HG03442 (cell line): ENCODE measurements around the gene ARPP19.
A peak's percentile ranks its signal among the peaks of the same experiment; 100 is the strongest.
"Not testable (repeated sequence)": the region's sequence is repeated elsewhere in the genome, so short reads cannot be mapped to it uniquely, and the experiment has no call there.

Experiments
- ATAC-seq: cut with Tn5 transposase; IDR thresholded peaks from one replicate; pipeline ENCODE4 v1.9.1; 2021; ENCODE audit warnings: mild to moderate bottlenecking, moderate library complexity; ENCODE audit not compliant: unreplicated experiment

The ARPP19 gene

DNA sequence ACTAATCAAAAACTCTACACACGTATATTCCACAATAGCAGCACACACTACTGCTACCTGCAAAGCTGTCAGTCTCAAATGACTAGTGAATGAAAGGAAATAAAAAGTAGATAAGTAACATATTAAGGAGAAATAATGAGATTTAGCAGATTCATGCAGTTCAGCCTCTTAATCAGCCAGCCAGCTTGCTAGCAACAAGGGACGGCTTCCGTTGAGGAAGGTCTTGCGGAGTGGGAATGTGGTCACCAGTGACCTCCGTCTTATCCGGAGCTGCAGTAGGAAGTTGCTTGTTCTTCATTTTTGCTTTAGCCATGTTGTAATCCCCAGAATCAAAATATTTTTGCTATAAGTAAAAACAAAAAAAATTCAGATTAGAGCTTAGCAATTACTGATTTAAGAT is 17.1 kb downstream of the ARPP19 start:
- no peak for ATAC-seq

DNA sequence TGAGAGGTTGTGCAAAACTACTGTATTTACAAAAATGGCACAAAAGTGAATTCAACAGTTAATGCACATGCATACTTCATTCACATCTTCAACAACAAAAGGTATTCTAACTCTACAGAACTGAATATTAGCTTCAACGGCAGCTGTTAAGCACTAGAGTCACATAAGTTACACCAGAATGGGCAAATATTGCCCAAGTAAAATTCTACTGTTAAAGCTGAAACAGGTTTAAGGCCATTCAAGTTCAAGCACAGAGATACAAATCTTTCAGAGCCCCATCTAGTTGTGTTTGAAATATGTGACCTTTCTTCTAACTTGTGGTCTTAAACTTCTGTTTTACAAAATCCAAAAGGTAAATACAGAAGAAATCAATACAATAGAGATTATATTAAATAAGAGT is 17.6 kb downstream of the ARPP19 start:
- ATAC-seq: not testable (repeated sequence)

- ATAC-seq: no peak
These were observed 22.6 kb downstream of the ARPP19 start for GRCh38 chr15:52546031-52546751.

DNA sequence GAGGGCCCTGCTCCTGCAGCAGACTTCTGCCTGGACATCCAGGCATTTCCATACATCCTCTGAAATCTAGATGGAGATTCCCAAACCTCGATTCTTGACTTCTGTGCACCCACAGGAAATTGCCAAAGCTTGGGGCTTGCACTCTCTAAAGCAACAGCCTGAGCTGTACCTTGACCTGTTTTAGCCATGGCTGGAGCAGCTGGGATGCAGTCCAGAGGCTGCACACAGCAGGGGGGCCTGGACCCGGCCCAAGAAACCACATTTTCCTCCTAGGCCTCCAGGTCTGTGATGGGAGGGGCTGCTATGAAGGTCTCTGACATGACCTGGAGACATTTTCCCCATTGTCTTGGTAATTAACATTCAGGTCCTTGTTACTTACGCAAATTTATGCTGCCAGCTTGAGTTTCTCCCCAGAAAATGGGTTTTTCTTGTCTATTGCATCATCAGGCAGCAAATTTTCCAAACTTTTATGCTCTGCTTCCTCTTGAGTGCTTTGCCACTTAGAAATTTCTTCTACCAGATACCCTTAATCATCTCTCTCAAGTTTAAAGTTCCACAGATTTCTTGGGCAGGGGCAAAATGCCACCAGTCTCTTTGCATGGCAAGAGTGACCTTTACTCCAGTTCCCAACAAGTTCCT is 28.3 kb downstream of the ARPP19 start:
- no peak for ATAC-seq

DNA sequence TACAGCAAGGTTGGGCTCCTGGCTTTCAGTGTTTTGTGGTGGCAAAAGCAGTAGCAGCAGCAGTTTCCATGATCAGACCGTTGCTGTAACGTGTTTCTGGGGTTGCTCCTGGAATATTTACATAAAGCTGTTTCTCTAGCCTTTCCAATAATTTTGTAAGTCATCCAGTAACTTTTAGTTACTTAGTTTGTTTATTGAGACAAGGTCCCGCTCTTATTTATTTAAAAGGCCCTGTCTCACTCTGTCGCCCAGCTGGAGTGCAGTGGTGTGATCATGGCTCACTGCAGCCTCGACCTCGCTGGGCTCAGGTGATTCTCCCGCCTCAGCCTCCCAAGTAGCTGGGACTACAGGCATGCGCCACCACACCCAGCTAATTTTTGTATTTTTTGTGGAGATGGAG is 31.4 kb downstream of the ARPP19 start:
- no peak for ATAC-seq

- ATAC-seq: no peak
These were observed 36.4 kb downstream of the ARPP19 start for GRCh38 chr15:52532427-52532826.

DNA sequence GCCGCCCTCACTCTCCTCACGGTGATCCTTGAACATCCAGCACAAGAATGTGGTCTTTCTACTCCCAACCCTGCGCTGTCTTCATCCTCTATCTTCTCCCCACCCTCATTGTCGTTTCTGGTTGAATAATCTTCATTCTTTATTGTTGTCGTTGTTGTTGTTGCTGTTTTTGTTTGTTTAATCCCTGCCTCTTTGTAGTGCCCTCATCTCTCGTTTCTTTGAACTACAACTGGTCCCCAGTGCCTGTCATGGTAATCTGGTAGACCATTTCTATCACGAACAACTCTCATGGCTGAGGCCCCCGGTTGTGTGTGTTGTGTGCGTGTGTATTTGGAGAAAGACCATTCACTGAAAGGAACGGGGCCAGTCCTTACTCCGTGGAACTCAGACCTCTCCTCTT is 38.9 kb downstream of the ARPP19 start:
- ATAC-seq: no peak

GRCh38 chr15:52529341-52529924 is 39.4 kb downstream of the ARPP19 start:
- no peak for ATAC-seq

- peak; percentile 82 for ATAC-seq
These were observed 40.1 kb downstream of the ARPP19 start, which contains the start of gene MYO5A for GRCh38 chr15:52528564-52529340. Gene MYO5A, minus strand, starts transcription at chr15:52528880. Its CDS starts 74 bp downstream, at chr15:52528806.

GRCh38 chr15:52527911-52528563 is 40.8 kb downstream of the ARPP19 start:
- ATAC-seq: peak; percentile 1

- ATAC-seq: no peak
These were observed 41.5 kb downstream of the ARPP19 start for GRCh38 chr15:52527196-52527910.

- ATAC-seq: no peak
These were observed 44.4 kb downstream of the ARPP19 start for GRCh38 chr15:52524223-52525136.

GRCh38 chr15:52523647-52524046 is 45.2 kb downstream of the ARPP19 start:
- ATAC-seq: no peak

DNA sequence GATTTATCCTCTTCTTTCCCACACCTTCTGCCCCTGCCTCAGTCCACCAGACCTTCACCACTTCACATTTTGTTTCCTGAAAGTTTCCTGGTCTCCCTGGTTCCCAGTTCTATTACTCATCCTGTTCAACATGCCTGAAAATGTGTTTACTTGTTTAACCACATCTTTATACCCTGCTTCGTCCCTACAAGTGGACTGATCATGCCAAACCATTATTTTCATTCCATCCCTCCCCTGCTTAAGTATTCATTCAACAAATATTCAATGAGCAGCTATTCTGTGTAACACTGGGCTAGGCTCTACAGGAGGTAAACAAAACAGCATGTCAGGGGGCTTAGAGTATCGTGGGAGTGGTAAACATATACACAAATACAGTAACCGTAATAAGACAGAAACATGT is 45.6 kb downstream of the ARPP19 start:
- no peak for ATAC-seq

- no peak for ATAC-seq
These were observed 47.1 kb downstream of the ARPP19 start for GRCh38 chr15:52521682-52522081.

GRCh38 chr15:52520421-52520820 is 48.4 kb downstream of the ARPP19 start:
- ATAC-seq: no peak

DNA sequence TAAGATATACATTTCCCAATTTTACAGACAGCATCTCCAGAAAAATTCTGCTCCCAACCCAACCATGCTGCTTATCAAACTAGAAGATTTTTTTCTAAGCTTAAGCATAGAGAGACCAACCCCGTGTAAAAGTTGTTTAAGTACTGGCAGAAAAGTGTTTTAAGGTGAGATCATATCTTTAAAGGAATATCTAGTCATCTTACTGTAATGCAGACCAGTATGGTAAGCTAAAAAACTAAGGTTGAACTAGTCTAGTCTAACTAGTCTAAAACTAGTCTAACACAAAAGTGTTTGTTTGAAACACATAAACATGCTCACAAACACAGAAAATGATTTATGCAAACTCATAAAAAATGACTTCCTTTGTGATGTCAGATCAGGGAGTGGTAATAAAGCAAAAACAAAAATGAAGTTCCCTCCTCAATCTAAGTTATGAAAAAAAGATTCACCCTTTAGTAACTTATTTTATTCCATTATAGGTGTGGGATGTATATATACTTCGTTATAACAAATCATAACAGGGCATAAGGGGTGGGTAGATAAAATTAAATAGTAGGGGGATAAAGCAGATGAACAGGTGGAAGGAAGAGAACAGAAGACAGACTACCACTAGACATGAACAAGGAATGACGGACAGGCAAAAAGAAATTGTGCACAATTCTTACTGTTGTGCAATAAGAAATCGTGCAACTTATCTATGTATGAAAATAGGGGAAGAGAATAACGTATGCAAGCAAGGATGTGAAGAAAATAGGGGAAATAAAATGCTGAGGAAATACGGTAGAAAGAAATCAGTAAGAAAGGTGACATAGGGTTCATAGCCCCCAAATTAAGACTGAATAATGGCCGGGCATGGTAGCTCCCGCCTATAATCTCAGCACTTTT is 50.1 kb downstream of the ARPP19 start:
- ATAC-seq: no peak

DNA sequence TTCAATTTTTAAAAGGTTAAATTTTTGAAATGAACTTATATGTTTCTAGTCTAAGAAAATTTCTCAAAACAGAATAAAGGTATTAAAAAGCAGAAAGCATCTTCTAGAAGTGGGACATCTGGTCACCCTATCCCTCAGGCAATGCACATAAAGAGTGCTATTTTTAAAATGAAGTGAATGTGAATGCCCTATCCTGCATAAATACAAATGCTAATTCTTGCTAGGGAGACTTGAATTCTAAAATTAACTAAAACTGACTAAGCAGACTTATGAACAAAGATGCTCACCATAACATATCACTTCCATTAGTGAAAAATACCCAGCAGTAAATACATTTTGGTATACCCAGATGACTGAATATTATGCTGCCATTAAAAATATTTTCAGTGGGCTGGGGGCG is 51.8 kb downstream of the ARPP19 start:
- no peak for ATAC-seq
